BE2C (cell line): Measurements from ENCODE around the gene FXYD7.

Experiments used
- DNase-seq: peaks from one replicate; pipeline ENCODE4 v3.0.0-alpha.2; 2020
- H3K27me3 ChIP-seq: fragments of 250-450 bp; sonication (Bioruptor Pico); 2 replicates; pipeline ENCODE4 v1.5.1; 2020; ENCODE audit warnings: mild to moderate bottlenecking
- H3K36me3 ChIP-seq: fragments of 250-450 bp; sonication (Bioruptor Pico); 2 replicates; pipeline ENCODE4 v1.5.1; 2020; ENCODE audit warnings: mild to moderate bottlenecking
- H3K4me1 ChIP-seq: fragments of 250-450 bp; sonication (Bioruptor Pico); 2 replicates; pipeline ENCODE4 v1.5.1; 2020
- H3K4me3 ChIP-seq: 2 replicates; pipeline ENCODE4 v1.5.1; 2011; ENCODE audit warnings: low read depth, low read length
- H3K9me3 ChIP-seq: fragments of 250-450 bp; sonication (Bioruptor Pico); 2 replicates; pipeline ENCODE4 v1.5.1; 2020
- CTCF ChIP-seq: IDR thresholded peaks from 2 replicates; pipeline ENCODE4 v1.5.1; 2012; ENCODE audit warnings: mild to moderate bottlenecking, low read depth, low read length

The FXYD7 gene

GRCh38 chr19:35104361-35104760, 38.7 kb upstream of the FXYD7 start:
- DNase-seq = no peak
- H3K27me3 ChIP-seq = no peaks in the 10 kb centered on the region
- TF ChIP-seq CTCF = no peak
- H3K36me3 ChIP-seq = no peaks in the 10 kb centered on the region
- no peaks in the 10 kb centered on the region for H3K9me3 ChIP-seq
- no peaks in the 10 kb centered on the region for H3K4me1 ChIP-seq
- H3K4me3 ChIP-seq = no peak overlapping the region

GRCh38 chr19:35105047-35105410, 38.0 kb upstream of the FXYD7 start:
- H3K36me3 ChIP-seq = no peaks in the 10 kb centered on the region
- no peak for TF ChIP-seq CTCF
- DNase-seq = no peak
- no peaks in the 10 kb centered on the region for H3K4me1 ChIP-seq
- H3K9me3 ChIP-seq = no peaks in the 10 kb centered on the region
- no peak overlapping the region for H3K4me3 ChIP-seq
- H3K27me3 ChIP-seq = no peaks in the 10 kb centered on the region

GRCh38 chr19:35105411-35106290, 37.4 kb upstream of the FXYD7 start:
- TF ChIP-seq CTCF = no peak
- Histone ChIP-seq H3K9me3 (no peaks in the 10 kb centered on the region), H3K36me3 (no peaks in the 10 kb centered on the region), H3K27me3 (no peaks in the 10 kb centered on the region), H3K4me3 (no peak overlapping the region), H3K4me1 (no peaks in the 10 kb centered on the region)
- no peak for DNase-seq

- DNase-seq = no peak
- Histone ChIP-seq H3K36me3 (no peaks in the 10 kb centered on the region), H3K4me1 (no peaks in the 10 kb centered on the region), H3K27me3 (no peaks in the 10 kb centered on the region), H3K9me3 (no peaks in the 10 kb centered on the region), H3K4me3 (no peak overlapping the region)
- no peak for TF ChIP-seq CTCF
Observed at GRCh38 chr19:35106291-35106583, 36.8 kb upstream of the FXYD7 start.

- no peaks in the 10 kb centered on the region for H3K9me3 ChIP-seq
- no peak for DNase-seq
- no peak overlapping the region for H3K4me3 ChIP-seq
- no peaks in the 10 kb centered on the region for H3K4me1 ChIP-seq
- H3K36me3 ChIP-seq = no peaks in the 10 kb centered on the region
- H3K27me3 ChIP-seq = no peaks in the 10 kb centered on the region
- TF ChIP-seq CTCF = no peak
Observed at GRCh38 chr19:35106898-35107541, 36.0 kb upstream of the FXYD7 start.

- Histone ChIP-seq H3K4me3 (no peak overlapping the region), H3K4me1 (no peaks in the 10 kb centered on the region), H3K9me3 (no peaks in the 10 kb centered on the region), H3K36me3 (no peaks in the 10 kb centered on the region), H3K27me3 (no peaks in the 10 kb centered on the region)
- TF ChIP-seq CTCF = no peak
- no peak for DNase-seq
Observed at GRCh38 chr19:35107545-35107944, 35.5 kb upstream of the FXYD7 start.
